Transverse colon (tissue), 4 donors: ENCODE data around the gene HPX.

Experiments used
- EP300 ChIP-seq: sonication (generic); formaldehyde crosslinking; IDR thresholded peaks from one replicate; pipeline ENCODE4 v1.6.1; 2017; ENCODE audit warnings: antibody characterized with exemption, low read depth
- POLR2A ChIP-seq: fragments of 450-650 bp; IDR thresholded peaks from one replicate; pipeline ENCODE4 v1.6.1; 2016; ENCODE audit warnings: antibody characterized with exemption, mild to moderate bottlenecking, moderate library complexity
- POLR2AphosphoS5 ChIP-seq, 3 donors: sonication (generic); formaldehyde crosslinking; IDR thresholded peaks; one replicate each; pipeline ENCODE4 v1.6.1; 2016; ENCODE audit warnings: antibody characterized with exemption in 3 of 3
- TF ChIP-seq, protein P1 (sequence below), 5 experiments: fragments of 200-600 bp in 3 of 5; fragments of 450-650 bp in 2 of 5; sonication (generic) in 3 of 5; IDR thresholded peaks; 1 replicate in 2 of 5; 2 replicates in 3 of 5; pipeline ENCODE4 v1.5.1; 2016 to 2017; ENCODE audit warnings: antibody characterized with exemption in 5 of 5, inconsistent platforms in 3 of 5, mild to moderate bottlenecking in 2 of 5, moderate library complexity in 1 of 5

DNA sequence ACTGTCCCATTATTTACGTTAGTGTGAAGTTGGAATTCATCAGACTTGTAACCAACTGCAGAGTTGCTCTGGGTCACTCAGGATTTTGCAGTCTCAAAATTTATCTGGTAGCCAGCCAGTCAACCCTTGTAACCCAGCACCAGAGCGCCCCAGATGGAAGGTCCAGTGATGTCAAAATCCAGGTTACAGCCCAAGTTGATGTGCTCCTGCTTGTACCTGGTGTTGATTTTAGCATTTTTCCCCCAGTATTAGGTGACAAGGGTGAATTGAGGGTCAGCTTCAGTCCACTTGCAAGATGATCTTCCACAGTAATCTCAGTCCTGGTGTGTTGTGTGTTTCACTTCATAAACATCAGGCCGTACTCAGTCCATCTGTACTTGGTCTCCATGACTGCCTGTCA, 48.0 kb upstream of the HPX start:
- TF ChIP-seq, protein P1, sequence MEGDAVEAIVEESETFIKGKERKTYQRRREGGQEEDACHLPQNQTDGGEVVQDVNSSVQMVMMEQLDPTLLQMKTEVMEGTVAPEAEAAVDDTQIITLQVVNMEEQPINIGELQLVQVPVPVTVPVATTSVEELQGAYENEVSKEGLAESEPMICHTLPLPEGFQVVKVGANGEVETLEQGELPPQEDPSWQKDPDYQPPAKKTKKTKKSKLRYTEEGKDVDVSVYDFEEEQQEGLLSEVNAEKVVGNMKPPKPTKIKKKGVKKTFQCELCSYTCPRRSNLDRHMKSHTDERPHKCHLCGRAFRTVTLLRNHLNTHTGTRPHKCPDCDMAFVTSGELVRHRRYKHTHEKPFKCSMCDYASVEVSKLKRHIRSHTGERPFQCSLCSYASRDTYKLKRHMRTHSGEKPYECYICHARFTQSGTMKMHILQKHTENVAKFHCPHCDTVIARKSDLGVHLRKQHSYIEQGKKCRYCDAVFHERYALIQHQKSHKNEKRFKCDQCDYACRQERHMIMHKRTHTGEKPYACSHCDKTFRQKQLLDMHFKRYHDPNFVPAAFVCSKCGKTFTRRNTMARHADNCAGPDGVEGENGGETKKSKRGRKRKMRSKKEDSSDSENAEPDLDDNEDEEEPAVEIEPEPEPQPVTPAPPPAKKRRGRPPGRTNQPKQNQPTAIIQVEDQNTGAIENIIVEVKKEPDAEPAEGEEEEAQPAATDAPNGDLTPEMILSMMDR (IDR thresholded peaks at IDR 0.05) = no peak
- TF ChIP-seq POLR2A (no peak), EP300 (no peak), POLR2AphosphoS5 (IDR thresholded peaks at IDR 0.05) (no peak)
